ENCODE results near the gene PIGC.

- TF ChIP-seq, protein P1, sequence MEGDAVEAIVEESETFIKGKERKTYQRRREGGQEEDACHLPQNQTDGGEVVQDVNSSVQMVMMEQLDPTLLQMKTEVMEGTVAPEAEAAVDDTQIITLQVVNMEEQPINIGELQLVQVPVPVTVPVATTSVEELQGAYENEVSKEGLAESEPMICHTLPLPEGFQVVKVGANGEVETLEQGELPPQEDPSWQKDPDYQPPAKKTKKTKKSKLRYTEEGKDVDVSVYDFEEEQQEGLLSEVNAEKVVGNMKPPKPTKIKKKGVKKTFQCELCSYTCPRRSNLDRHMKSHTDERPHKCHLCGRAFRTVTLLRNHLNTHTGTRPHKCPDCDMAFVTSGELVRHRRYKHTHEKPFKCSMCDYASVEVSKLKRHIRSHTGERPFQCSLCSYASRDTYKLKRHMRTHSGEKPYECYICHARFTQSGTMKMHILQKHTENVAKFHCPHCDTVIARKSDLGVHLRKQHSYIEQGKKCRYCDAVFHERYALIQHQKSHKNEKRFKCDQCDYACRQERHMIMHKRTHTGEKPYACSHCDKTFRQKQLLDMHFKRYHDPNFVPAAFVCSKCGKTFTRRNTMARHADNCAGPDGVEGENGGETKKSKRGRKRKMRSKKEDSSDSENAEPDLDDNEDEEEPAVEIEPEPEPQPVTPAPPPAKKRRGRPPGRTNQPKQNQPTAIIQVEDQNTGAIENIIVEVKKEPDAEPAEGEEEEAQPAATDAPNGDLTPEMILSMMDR (IDR thresholded peaks at IDR 0.05) = no peak
- no peak for TF ChIP-seq POLR2AphosphoS5 (IDR thresholded peaks at IDR 0.05)
- no peak for TF ChIP-seq POLR2A (IDR thresholded peaks at IDR 0.05)
These were observed 13.7 kb upstream of the PIGC start for GRCh38 chr1:172457479-172458130.

Measured in breast epithelium (tissue), 3 donors.